A549 (cell line): ENCODE results near the gene ACOT7.
A peak's percentile ranks its signal among the peaks of the same experiment; 100 is the strongest.

ENCODE experiments used
- BHLHE40 ChIP-seq: IDR thresholded peaks from 2 replicates; pipeline ENCODE4 v1.6.1; 2012; ENCODE audit warnings: low read depth, low read length, inconsistent platforms
- CEBPB ChIP-seq, 2 experiments: fragments of >200 bp in 1 of 2; sonication (Bioruptor Twin) in 1 of 2; formaldehyde crosslinking in 1 of 2; IDR thresholded peaks; 2 replicates each; pipeline ENCODE4 v1.6.1; 2012 to 2016
- CTCF ChIP-seq: fragments of >200 bp; sonication (Bioruptor Twin); formaldehyde crosslinking; IDR thresholded peaks from 3 replicates; pipeline ENCODE4 v1.5.1; 2016
- MYC ChIP-seq: IDR thresholded peaks from 2 replicates; pipeline ENCODE4 v1.6.1; 2012; ENCODE audit warnings: mild to moderate bottlenecking, inconsistent platforms, low read length, improper control_type of control experiment, borderline replicate concordance
- POLR2AphosphoS2 ChIP-seq: conservative IDR thresholded peaks from 2 replicates; pipeline ENCODE4 v1.6.1; 2012; ENCODE audit warnings: low read length, improper control_type of control experiment, inconsistent platforms
- TP53 ChIP-seq: fragments of 250-450 bp; sonication (Bioruptor Pico); IDR thresholded peaks from 2 replicates; pipeline ENCODE4 v1.5.0; 2021; ENCODE audit warnings: mild to moderate bottlenecking, moderate library complexity

DNA sequence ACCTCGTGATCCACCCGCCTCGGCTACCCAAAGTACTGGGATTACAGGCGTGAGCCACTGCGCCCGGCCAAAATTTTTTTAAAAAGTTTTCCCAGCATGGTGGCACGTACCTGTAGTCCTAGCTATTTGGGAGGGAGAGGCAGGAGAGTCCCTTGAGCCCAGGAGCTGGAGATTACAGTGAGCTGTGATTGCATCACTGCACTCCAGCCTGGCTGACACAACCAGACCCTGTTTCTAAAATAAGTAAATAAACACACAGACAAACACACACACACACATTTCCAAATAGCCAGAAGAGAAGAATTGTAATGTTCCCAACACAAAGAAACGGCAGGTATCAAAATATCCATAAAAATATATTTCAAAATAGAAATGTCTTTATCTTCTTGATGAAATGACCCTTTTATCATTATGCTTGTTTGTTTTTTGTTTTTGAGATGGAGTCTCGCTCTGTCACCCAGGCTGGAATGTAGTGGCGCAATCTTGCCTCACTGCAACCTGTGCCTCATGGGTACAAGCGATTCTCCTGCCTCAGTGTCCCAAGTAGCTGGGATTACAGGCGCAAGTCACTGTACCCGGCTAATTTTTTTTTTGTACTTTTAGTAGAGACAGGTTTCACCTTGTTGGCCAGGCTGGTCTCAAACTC, 16.8 kb upstream of the ACOT7 start:
- TF ChIP-seq CEBPB (IDR thresholded peaks at IDR 0.05): peak; percentile 28 to 60; a peak in 3 of 4 replicates
- TF ChIP-seq POLR2AphosphoS2: no peak
- no peak for TF ChIP-seq TP53 (CRISPR knock-in tag)
- no peak for TF ChIP-seq CTCF
- no peak for TF ChIP-seq MYC
- no peak for TF ChIP-seq BHLHE40
